SJCRH30 (cell line): Measurements from ENCODE around the gene MLEC. TPM values are rescaled to one million over a fixed set of nuclear protein-coding genes. Genes with fewer than 3 reads are reported as not detected.
A peak's percentile ranks its signal among the peaks of the same experiment; 100 is the strongest.

Source experiments
- DNase-seq, 2 experiments: peaks; one replicate each; pipeline ENCODE4 v3.0.0-alpha.2; 2015 to 2020
- H3K27ac ChIP-seq: fragments of 250-450 bp; sonication (Bioruptor Pico); 2 replicates; pipeline ENCODE4 v1.5.1; 2020; ENCODE audit warnings: mild to moderate bottlenecking, moderate library complexity
- H3K27me3 ChIP-seq: fragments of 250-450 bp; sonication (Bioruptor Pico); 2 replicates; pipeline ENCODE4 v1.5.1; 2020; ENCODE audit warnings: mild to moderate bottlenecking, moderate library complexity
- H3K36me3 ChIP-seq: fragments of 250-450 bp; sonication (Bioruptor Pico); 2 replicates; pipeline ENCODE4 v1.5.1; 2020; ENCODE audit warnings: mild to moderate bottlenecking, moderate library complexity
- H3K4me1 ChIP-seq: fragments of 250-450 bp; sonication (Bioruptor Pico); 2 replicates; pipeline ENCODE4 v1.5.1; 2020; ENCODE audit warnings: mild to moderate bottlenecking, moderate library complexity
- H3K4me3 ChIP-seq: fragments of 250-450 bp; sonication (Bioruptor Pico); 2 replicates; pipeline ENCODE4 v1.5.1; 2020; ENCODE audit warnings: mild to moderate bottlenecking, moderate library complexity
- H3K9me3 ChIP-seq: fragments of 250-450 bp; sonication (Bioruptor Pico); replicated peaks from 2 replicates; pipeline ENCODE4 v1.5.1; 2020; ENCODE audit warnings: mild to moderate bottlenecking, moderate library complexity
- total RNA-seq: library from RNA; depleted of rRNA; stranded (reverse); fragments of >200 nt; shearing (Covaris generic); gene quantifications from 2 replicates; pipeline ENCODE4 v1.2.3, GENCODE V29; 2014

Gene MLEC
- total RNA-seq, 1 experiment from 2014 or later: 83.1 TPM

DNA sequence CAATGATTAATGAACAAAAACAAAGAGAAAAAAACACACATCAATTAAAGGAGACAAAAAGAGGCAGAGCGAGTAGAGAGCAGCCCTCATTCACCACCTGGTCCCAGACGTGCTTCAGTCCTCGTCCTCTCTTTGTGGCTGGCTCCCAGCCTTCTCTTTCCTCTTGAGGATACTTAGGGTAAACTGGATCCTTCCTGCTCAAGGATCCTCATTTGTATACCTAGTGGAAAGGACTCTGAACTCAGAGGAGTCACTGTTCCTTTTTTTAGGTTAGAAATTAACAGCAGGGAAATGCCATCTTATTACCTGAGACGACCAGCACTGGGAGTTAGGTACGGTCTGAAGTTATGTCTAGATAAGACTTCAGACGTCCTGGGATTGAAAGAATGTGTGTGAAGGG is 9.7 kb downstream of the MLEC start:
- H3K27me3 ChIP-seq: no peaks in the 10 kb centered on the region
- no peak overlapping the region for H3K27ac ChIP-seq
- DNase-seq: no peak
- H3K4me3 ChIP-seq: no peak overlapping the region
- peaks cover 47% of the 10 kb centered on the region for H3K36me3 ChIP-seq
- H3K4me1 ChIP-seq: peaks cover 7% of the 10 kb centered on the region; the same call in 1 of the 2 replicates
- H3K9me3 ChIP-seq: no peaks in the 10 kb centered on the region

DNA sequence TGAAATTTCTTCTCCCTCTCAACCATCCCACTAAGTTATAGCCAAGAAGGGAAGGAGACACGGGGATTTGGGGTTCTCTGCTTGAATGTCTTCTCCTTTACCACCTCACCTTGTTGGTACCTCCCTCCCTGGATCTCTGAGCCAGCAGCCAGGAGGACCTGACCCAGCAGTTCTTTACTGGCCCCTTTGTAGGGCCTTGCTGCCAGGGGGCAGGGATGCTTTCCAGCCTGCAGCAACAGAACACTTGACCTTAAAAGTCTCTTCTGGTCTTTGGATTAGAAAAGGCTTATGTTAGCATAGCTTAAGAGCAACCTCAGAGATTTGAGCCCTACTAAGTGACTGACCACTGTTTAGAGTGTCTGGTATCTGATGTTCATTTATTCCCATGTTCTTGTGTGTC is 10.4 kb downstream of the MLEC start:
- Histone ChIP-seq H3K27ac (no peak overlapping the region), H3K9me3 (no peaks in the 10 kb centered on the region), H3K36me3 (peaks cover 51% of the 10 kb centered on the region), H3K4me3 (no peak overlapping the region), H3K27me3 (no peaks in the 10 kb centered on the region), H3K4me1 (peaks cover 2% of the 10 kb centered on the region; the same call in 1 of the 2 replicates)
- DNase-seq: no peak

DNA sequence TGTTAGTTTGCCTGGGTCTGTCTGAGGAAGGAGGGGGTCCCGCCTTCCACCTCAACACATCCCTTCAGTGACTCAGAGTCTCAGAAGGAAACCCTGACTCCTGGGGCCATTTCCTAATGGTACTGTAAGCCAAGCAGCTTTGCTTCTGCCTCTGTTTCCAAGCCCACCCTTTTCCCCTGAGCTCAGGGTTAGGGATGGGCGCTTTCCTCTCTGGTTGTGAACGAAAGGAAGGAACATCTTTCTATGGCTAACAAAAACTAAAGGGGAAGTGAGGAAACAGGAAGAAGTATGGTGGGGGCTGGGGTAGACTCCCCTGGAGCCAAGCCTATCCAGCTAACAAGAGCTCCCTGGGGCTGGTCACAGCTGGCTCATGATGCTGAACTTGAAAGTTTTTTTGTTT is 11.7 kb downstream of the MLEC start:
- Histone ChIP-seq H3K27ac (no peak overlapping the region), H3K36me3 (peaks cover 52% of the 10 kb centered on the region)

DNA sequence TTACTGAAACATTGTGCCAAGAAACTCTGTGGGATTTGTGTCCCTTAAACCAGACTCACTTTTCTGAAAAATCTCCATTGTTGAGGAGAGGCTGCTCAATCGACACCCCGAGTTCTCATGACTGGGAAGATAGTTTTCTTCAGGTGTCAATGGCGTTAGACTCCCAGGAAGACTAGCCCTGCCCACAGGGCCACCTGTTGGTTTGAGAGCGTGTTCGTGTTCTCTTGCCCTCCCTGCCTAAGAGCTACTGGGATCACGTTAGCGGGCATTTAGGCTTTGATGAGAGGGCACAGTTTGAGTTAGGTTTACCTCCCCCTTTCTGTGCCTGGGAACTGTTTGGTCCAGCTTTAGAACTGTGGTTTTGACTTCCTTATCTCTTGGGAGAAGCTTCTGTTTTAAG is 12.6 kb downstream of the MLEC start:
- no peaks in the 10 kb centered on the region for H3K27me3 ChIP-seq
- peaks cover 43% of the 10 kb centered on the region for H3K36me3 ChIP-seq

More for the DNA sequence above, 11.7 kb downstream of the MLEC start:
- H3K27me3 ChIP-seq: no peaks in the 10 kb centered on the region
- H3K4me3 ChIP-seq: no peak overlapping the region
- DNase-seq: no peak
- H3K9me3 ChIP-seq: no peaks in the 10 kb centered on the region
- H3K4me1 ChIP-seq: no peaks in the 10 kb centered on the region

DNA sequence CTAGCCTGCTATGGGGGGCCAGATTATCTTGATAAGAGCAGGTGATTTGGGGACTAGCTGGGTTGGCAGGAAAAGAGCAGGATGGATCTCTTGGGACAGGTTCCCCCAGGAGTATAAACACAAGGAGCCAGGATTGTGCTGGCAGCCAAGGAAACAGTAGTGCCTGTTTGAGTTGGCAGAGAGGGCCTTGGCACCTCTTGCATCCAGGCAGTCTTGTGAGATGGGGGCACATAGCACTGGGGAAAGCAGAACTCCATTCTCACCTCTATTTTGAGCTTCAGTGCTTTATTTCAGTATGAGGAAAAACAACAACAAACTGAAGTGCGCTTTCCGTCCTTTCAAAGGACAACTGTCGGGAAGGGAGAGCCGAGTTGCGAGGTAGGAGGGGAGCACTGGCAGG is 13.9 kb downstream of the MLEC start:
- DNase-seq: no peak
- peaks cover 31% of the 10 kb centered on the region for H3K36me3 ChIP-seq
- H3K9me3 ChIP-seq: no peaks in the 10 kb centered on the region
- no peak overlapping the region for H3K27ac ChIP-seq
- no peaks in the 10 kb centered on the region for H3K27me3 ChIP-seq
- no peaks in the 10 kb centered on the region for H3K4me1 ChIP-seq
- no peak overlapping the region for H3K4me3 ChIP-seq

More for the DNA sequence above, 12.6 kb downstream of the MLEC start:
- Histone ChIP-seq H3K4me1 (no peaks in the 10 kb centered on the region), H3K9me3 (no peaks in the 10 kb centered on the region), H3K27ac (no peak overlapping the region), H3K4me3 (no peak overlapping the region)
- no peak for DNase-seq

DNA sequence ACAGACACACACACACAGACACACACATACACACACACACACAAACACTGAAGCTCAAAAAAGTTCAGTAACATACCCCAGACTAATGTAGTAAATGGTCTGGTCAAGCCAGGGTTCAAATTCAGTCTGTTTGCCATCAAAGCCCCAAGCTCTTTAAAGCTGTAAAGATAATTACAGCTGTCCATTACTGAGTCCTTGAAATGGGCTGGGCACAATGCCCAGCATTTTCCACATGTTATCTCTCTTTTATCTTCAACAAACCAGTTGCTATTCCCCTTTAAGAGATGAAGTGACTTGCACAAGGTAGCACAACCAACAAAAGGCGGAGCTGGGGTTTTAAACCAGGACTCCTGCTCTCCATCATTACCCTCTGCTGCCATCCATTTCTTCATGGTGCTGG is 15.7 kb downstream of the MLEC start:
- Histone ChIP-seq H3K4me1 (no peaks in the 10 kb centered on the region), H3K27ac (no peak overlapping the region), H3K27me3 (no peaks in the 10 kb centered on the region), H3K36me3 (peaks cover 19% of the 10 kb centered on the region), H3K4me3 (no peak overlapping the region), H3K9me3 (no peaks in the 10 kb centered on the region)
- DNase-seq: no peak

DNA sequence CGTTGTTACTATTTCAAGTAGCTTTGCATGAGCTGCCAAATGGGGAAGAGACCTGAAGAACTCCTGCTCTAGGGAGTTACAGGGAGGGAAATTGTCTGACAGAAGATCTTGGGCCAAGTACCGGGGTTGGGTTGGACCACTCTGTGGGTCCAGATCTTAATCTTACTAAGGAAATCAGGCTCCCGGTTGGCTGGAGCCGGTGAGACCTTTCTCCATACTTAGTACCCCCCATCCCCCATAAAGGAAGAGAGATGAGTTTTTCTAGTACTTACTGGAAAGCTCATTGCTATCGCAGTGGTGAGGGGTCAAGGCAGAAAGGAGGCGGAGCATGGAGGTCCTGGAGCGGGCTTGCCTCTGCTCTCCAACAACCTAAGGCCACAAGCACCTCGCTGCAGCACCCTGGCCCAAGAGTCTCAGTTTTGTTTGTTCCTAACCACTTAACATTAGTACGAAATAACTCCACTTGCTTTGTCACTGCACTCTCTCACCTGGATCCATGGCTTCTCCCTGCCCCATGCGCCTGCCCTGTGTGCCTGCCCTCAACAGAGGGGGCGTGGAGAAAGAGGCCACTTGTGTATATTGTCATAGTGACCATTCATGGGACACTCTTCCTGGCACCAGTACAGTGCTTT is 16.5 kb downstream of the MLEC start:
- Histone ChIP-seq H3K4me3 (no peak overlapping the region), H3K36me3 (peaks cover 12% of the 10 kb centered on the region)
- no peak for DNase-seq

DNA sequence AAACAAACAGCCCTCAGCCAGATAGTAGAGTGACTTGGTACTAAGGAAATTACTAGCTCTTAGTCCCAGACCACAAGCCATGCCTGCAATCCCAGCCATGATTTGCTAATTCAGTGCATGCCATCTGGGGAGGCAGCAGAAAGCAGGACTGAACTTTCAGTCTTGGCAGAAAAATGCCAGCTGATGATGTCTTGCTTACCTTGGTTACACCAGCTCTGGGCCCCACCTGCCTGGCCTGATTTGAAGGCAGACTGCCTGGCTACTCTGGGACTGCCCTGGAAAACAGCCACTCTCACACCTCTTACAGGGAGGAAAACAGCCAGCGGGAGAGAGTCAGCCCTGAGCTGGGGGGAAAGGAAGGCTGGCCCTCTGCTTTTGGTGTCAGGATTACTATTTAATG is 18.7 kb downstream of the MLEC start:
- no peak for DNase-seq
- H3K27ac ChIP-seq: no peak overlapping the region
- peaks cover 5% of the 10 kb centered on the region; the same call in 1 of the 2 replicates for H3K4me1 ChIP-seq
- H3K9me3 ChIP-seq: no peaks in the 10 kb centered on the region
- no peaks in the 10 kb centered on the region for H3K27me3 ChIP-seq
- H3K4me3 ChIP-seq: no peak overlapping the region
- peaks cover 12% of the 10 kb centered on the region for H3K36me3 ChIP-seq

More for the DNA sequence above, 16.5 kb downstream of the MLEC start:
- H3K27me3 ChIP-seq: no peaks in the 10 kb centered on the region
- H3K4me1 ChIP-seq: peaks cover under 1% of the 10 kb centered on the region; the same call in 1 of the 2 replicates
- H3K27ac ChIP-seq: no peak overlapping the region
- H3K9me3 ChIP-seq: no peaks in the 10 kb centered on the region

DNA sequence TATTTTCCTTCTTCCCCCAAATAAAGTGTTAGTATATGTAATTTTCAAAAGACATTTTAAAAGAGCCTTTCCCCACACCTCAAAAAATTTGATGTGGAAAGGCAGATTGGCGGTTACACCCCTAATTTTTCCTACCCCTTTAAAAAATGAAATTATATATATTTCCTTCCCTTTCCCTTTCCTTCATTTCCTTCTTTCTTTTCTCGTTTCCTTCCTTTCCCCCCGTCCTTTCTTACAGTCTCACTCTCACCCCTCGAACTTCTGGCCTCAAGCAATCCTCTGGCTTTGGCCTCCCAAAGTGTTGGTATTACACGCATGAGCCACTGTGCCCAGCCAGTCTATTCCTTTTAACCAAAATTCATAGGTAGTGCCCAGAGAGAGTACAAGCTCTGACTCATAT is 19.1 kb downstream of the MLEC start:
- DNase-seq: no peak
- H3K4me3 ChIP-seq: no peak overlapping the region
- peaks cover 5% of the 10 kb centered on the region; the same call in 1 of the 2 replicates for H3K4me1 ChIP-seq
- no peaks in the 10 kb centered on the region for H3K27me3 ChIP-seq
- no peak overlapping the region for H3K27ac ChIP-seq
- H3K9me3 ChIP-seq: no peaks in the 10 kb centered on the region
- H3K36me3 ChIP-seq: peaks cover 8% of the 10 kb centered on the region

DNA sequence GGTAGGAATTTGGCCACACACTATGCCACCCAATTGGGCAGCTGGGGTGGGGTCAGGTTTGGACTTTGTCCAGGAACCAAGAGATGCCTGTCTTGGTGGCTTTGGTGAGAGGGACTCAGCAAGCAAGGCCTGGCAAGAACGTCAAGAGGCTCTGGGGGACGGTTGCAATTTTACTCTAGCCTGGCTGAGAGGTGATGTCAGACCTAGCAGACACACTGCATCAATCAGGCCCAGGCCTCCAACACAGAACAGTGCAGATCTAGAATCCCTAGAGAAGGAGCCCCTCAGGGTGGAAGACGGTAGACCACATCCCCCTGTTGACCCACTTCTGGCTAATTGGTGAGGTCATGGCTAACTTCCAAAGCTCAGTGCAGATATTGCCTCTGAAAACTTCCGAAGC is 21.7 kb downstream of the MLEC start:
- no peaks in the 10 kb centered on the region for H3K27me3 ChIP-seq
- peak; percentile 25 to 28 for DNase-seq
- H3K9me3 ChIP-seq: no peaks in the 10 kb centered on the region
- peaks cover 5% of the 10 kb centered on the region; the same call in 1 of the 2 replicates for H3K4me1 ChIP-seq
- no peak overlapping the region for H3K4me3 ChIP-seq
- H3K27ac ChIP-seq: no peak overlapping the region
- H3K36me3 ChIP-seq: no peaks in the 10 kb centered on the region; the same call in 1 of the 2 replicates

DNA sequence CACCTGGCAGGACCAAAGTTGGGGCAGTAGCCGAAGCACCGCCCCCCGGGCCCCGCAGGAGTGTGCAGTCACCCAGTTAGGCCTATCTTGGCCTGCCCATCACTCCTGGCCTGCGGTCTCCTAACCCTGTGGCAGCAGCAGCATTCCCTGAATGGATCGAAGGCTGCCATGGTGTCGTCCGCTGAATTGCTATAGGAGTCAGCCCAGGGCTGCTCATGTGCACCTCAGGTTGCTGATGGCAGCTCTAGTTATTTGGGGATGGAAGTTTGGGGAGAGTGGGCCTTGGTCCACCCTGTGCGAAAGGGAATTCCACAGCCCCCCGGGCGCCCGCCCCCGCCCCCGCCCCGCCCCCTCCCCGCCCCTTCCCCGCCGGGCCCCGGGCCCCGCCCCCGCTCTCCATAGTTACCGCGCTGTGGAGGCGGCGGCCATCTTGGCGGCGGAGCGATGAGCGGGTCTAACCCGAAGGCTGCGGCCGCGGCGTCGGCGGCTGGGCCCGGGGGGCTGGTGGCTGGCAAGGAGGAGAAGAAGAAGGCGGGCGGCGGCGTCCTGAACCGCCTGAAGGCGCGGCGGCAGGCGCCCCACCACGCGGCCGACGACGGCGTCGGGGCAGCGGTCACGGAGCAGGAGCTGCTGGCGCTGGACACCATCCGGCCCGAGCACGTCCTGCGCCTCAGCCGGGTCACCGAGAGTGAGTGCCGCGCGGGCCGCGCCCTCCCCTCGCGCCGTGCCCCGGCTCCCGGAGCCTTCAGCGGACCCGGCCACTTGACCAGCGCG is 23.3 kb downstream of the MLEC start, which contains the start of gene UNC119B:
Gene UNC119B (plus strand): TSS at position 428 of the 774 bp plus-strand sequence. CDS start 17 bp downstream, at position 445.
- peak; percentile 69 to 71 for DNase-seq
- H3K9me3 ChIP-seq: no peaks in the 10 kb centered on the region
- peaks cover 5% of the 10 kb centered on the region; the same call in 1 of the 2 replicates for H3K4me1 ChIP-seq
- H3K27me3 ChIP-seq: no peaks in the 10 kb centered on the region
- peak within 1 kb of the TSS; percentile 96 for H3K4me3 ChIP-seq
- H3K36me3 ChIP-seq: peaks cover 8% of the 10 kb centered on the region
- H3K27ac ChIP-seq: peak within 1 kb of the TSS; percentile 46; the same call in 1 of the 2 replicates

DNA sequence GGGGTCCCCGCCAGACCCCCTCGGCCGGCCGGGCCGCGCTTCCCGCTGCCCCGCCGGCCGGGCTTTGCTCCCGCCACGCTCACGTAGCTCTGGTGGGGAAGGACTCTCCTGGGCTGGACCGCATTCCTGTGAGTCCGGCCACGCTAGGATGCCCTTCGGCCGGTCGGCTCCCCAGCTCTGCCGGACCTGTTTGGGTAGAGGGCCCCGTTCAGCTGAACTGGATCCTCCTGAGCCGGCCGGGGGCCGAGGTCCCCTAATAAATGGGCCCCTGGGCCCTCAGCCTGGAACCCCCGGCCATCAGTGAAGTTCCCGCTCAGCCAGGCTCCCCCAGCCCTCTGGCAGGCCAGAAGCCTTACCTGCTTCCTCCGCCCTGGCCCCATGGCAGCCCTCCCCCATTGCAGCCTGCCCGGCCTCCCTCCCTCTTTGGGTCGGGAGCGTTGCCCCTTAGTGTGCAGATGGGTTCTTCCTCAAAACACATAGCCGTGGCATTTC is 23.9 kb downstream of the MLEC start:
- Histone ChIP-seq H3K4me3 (peak overlapping the region; percentile 96), H3K27me3 (no peaks in the 10 kb centered on the region), H3K27ac (no peak overlapping the region; the same call in 1 of the 2 replicates), H3K4me1 (peaks cover 5% of the 10 kb centered on the region; the same call in 1 of the 2 replicates), H3K36me3 (peaks cover 8% of the 10 kb centered on the region), H3K9me3 (no peaks in the 10 kb centered on the region)
- peak; percentile 16 to 27 for DNase-seq

DNA sequence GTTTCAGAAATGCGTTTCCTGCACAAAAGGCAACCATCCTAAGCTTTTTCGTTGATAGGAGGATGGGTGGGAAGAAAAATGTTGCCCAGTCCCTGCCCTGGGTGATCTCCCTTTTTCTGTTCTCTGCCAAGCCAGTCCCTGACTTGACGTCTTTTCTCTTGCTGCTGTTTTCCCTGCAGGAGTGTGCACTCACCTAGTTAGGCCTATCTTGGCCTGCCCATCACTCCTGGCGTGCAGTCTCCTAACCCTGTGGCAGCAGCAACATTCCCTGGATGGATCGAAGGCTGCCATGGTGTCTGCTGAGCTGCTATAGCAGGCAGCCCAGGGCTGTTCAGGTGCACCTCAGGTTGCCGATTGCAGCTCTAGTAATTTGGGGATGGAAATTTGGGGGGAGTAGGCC is 24.5 kb downstream of the MLEC start:
- Histone ChIP-seq H3K36me3 (peaks cover 12% of the 10 kb centered on the region), H3K27me3 (no peaks in the 10 kb centered on the region), H3K4me1 (peaks cover 5% of the 10 kb centered on the region; the same call in 1 of the 2 replicates), H3K4me3 (peak overlapping the region; percentile 96), H3K27ac (no peak overlapping the region), H3K9me3 (no peaks in the 10 kb centered on the region)
- DNase-seq: no peak

DNA sequence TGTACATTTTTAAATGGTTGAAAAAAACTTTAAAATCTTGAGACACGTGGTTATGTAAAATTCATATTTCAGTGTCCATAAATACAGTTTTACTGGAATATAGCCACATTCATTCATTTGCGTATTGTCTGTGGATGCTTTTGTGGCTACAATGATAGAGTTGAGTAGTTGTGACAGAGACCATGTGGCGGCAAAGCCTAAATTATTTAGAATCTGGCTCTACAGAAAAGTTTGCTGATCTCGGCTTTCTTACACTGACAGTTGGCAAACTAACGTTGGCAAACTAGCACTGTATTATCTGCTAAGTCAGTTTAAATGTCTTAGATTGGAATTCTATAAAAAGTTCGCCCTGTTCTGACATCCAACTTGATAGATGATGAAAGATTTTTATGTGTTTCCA is 25.7 kb downstream of the MLEC start:
- H3K36me3 ChIP-seq: peaks cover 12% of the 10 kb centered on the region
- H3K9me3 ChIP-seq: no peaks in the 10 kb centered on the region
- no peak overlapping the region for H3K4me3 ChIP-seq
- DNase-seq: no peak
- H3K4me1 ChIP-seq: peaks cover 5% of the 10 kb centered on the region; the same call in 1 of the 2 replicates
- no peak overlapping the region for H3K27ac ChIP-seq
- H3K27me3 ChIP-seq: no peaks in the 10 kb centered on the region
